Stimulated activated CD8-positive, alpha-beta memory T cell treated with anti-CD3 and anti-CD28 coated beads, Interleukin-12 subunit alpha, Interleukin-12 subunit beta, amount 100 ng/mL, for 24 hours (primary cell): ENCODE results near the gene DHRS3.

ENCODE experiments used
- DNase-seq: peaks from one replicate; pipeline ENCODE4 v3.0.0-alpha.2; 2020; ENCODE audit errors: extremely low read depth

The DHRS3 gene

GRCh38 chr1:12599657-12600056, 18.4 kb downstream of the DHRS3 start:
- DNase-seq, result no peak

- DNase-seq, result no peak
These were observed 19.0 kb downstream of the DHRS3 start for GRCh38 chr1:12598974-12599373.

GRCh38 chr1:12597792-12598191, 20.2 kb downstream of the DHRS3 start:
- DNase-seq, result no peak

- DNase-seq, result no peak
These were observed 21.8 kb downstream of the DHRS3 start for GRCh38 chr1:12596007-12596821.

- no peak for DNase-seq
These were observed 22.3 kb downstream of the DHRS3 start for GRCh38 chr1:12595757-12596006.

GRCh38 chr1:12594966-12595756, 22.8 kb downstream of the DHRS3 start:
- no peak for DNase-seq

- no peak for DNase-seq
These were observed 23.5 kb downstream of the DHRS3 start for GRCh38 chr1:12594490-12594889.

- no peak for DNase-seq
These were observed 24.4 kb downstream of the DHRS3 start for GRCh38 chr1:12593621-12594066.

GRCh38 chr1:12592496-12592895, 25.5 kb downstream of the DHRS3 start:
- DNase-seq, result no peak

- DNase-seq, result no peak
These were observed 26.6 kb downstream of the DHRS3 start for GRCh38 chr1:12591267-12591938.

GRCh38 chr1:12588695-12589094, 29.3 kb downstream of the DHRS3 start:
- DNase-seq, result no peak

GRCh38 chr1:12587981-12588640, 29.9 kb downstream of the DHRS3 start:
- no peak for DNase-seq

- no peak for DNase-seq
These were observed 31.8 kb downstream of the DHRS3 start for GRCh38 chr1:12585951-12586942.

GRCh38 chr1:12585536-12585935, 32.5 kb downstream of the DHRS3 start:
- no peak for DNase-seq

GRCh38 chr1:12584900-12585525, 33.0 kb downstream of the DHRS3 start:
- no peak for DNase-seq

GRCh38 chr1:12583484-12583883, 34.5 kb downstream of the DHRS3 start:
- DNase-seq, result no peak

GRCh38 chr1:12582649-12583048, 35.4 kb downstream of the DHRS3 start:
- no peak for DNase-seq

GRCh38 chr1:12581179-12581578, 36.8 kb downstream of the DHRS3 start:
- DNase-seq, result no peak

GRCh38 chr1:12580054-12580887, 37.7 kb downstream of the DHRS3 start:
- no peak for DNase-seq
